ENCODE results near the gene TMEM41A. TPM values are rescaled to one million over a fixed set of nuclear protein-coding genes. Genes with fewer than 3 reads are reported as not detected.
A peak's percentile ranks its signal among the peaks of the same experiment; 100 is the strongest.

The TMEM41A gene
- 10 to 100 TPM; 13.1 to 14.6 TPM for total RNA-seq

GRCh38 chr3:185498503-185499396 is at the start of gene TMEM41A:
Gene TMEM41A, minus strand, starts transcription at chr3:185499035. Its CDS starts 74 bp downstream, at chr3:185498961.
- H3K27me3 Mint-ChIP-seq (ENCODE audit: low read depth): no peaks in the 10 kb centered on the region
- peaks cover 20% of the 10 kb centered on the region for H3K36me3 Mint-ChIP-seq (ENCODE audit: low read depth)
- peak within 1 kb of the TSS; percentile 78 for H3K27ac Mint-ChIP-seq
- CTCF ChIA-PET: interaction anchor here (1.2 kb wide), 1 partner anchor 74 kb away, joined by 3 read pairs; no protein-coding TSS in a partner anchor
- peak; percentile 94 for DNase-seq
- H3K4me3 Mint-ChIP-seq: peak within 1 kb of the TSS; percentile 89
- intact Hi-C loops (cut with micrococcal nuclease): loop anchor here (1.0 to 2.0 kb wide), 5 partner anchors 54 to 216 kb away; partner anchors contain the start of genes LIPH and SENP2
- peaks cover 17% of the 10 kb centered on the region for H3K4me1 Mint-ChIP-seq (ENCODE audit: low read depth)
- no peaks in the 10 kb centered on the region for H3K9me3 Mint-ChIP-seq

GRCh38 chr3:185540695-185541094 is 41.9 kb upstream of the TMEM41A start:
- no peak for DNase-seq
- intact Hi-C loops (cut with micrococcal nuclease): no loop called here

GRCh38 chr3:185539934-185540333 is 41.1 kb upstream of the TMEM41A start:
- no peak overlapping the region for H3K4me3 Mint-ChIP-seq
- H3K36me3 Mint-ChIP-seq (ENCODE audit: low read depth): peaks cover 2% of the 10 kb centered on the region
- H3K4me1 Mint-ChIP-seq (ENCODE audit: low read depth): peaks cover 13% of the 10 kb centered on the region
- H3K27me3 Mint-ChIP-seq (ENCODE audit: low read depth): no peaks in the 10 kb centered on the region
- CTCF ChIA-PET: interaction anchor here (0.7 to 1.4 kb wide), 3 partner anchors 18 to 204 kb away, joined by 3 read pairs; no protein-coding TSS in a partner anchor
- H3K27ac Mint-ChIP-seq: no peak overlapping the region
- DNase-seq: no peak
- intact Hi-C loops (cut with micrococcal nuclease): no loop called here
- H3K9me3 Mint-ChIP-seq: no peaks in the 10 kb centered on the region

More at GRCh38 chr3:185540695-185541094, 41.9 kb upstream of the TMEM41A start:
- CTCF ChIA-PET: no interaction called here
- Mint-ChIP-seq H3K27me3 (ENCODE audit: low read depth) (no peaks in the 10 kb centered on the region), H3K36me3 (ENCODE audit: low read depth) (peaks cover 2% of the 10 kb centered on the region), H3K4me1 (ENCODE audit: low read depth) (peaks cover 13% of the 10 kb centered on the region), H3K27ac (no peak overlapping the region), H3K4me3 (no peak overlapping the region), H3K9me3 (no peaks in the 10 kb centered on the region)

- H3K4me1 Mint-ChIP-seq (ENCODE audit: low read depth): peaks cover 13% of the 10 kb centered on the region
- CTCF ChIA-PET: no interaction called here
- no peaks in the 10 kb centered on the region for H3K9me3 Mint-ChIP-seq
- H3K36me3 Mint-ChIP-seq (ENCODE audit: low read depth): peaks cover 2% of the 10 kb centered on the region
- peak; percentile 73 for DNase-seq
- H3K27ac Mint-ChIP-seq: peak overlapping the region; percentile 78
- intact Hi-C loops (cut with micrococcal nuclease): no loop called here
- no peaks in the 10 kb centered on the region for H3K27me3 Mint-ChIP-seq (ENCODE audit: low read depth)
- H3K4me3 Mint-ChIP-seq: no peak overlapping the region
Observed at GRCh38 chr3:185537369-185537970, 38.6 kb upstream of the TMEM41A start.

GRCh38 chr3:185534511-185534910 is 35.7 kb upstream of the TMEM41A start:
- no peaks in the 10 kb centered on the region for H3K9me3 Mint-ChIP-seq
- no peak overlapping the region for H3K27ac Mint-ChIP-seq
- H3K36me3 Mint-ChIP-seq (ENCODE audit: low read depth): peaks cover 2% of the 10 kb centered on the region
- H3K4me1 Mint-ChIP-seq (ENCODE audit: low read depth): peaks cover 13% of the 10 kb centered on the region
- intact Hi-C loops (cut with micrococcal nuclease): no loop called here
- CTCF ChIA-PET: interaction anchor here (0.6 kb wide), 1 partner anchor 1404 kb away, joined by 4 read pairs; no protein-coding TSS in a partner anchor
- DNase-seq: no peak
- H3K27me3 Mint-ChIP-seq (ENCODE audit: low read depth): no peaks in the 10 kb centered on the region
- H3K4me3 Mint-ChIP-seq: no peak overlapping the region

- Mint-ChIP-seq H3K4me3 (no peak overlapping the region), H3K4me1 (ENCODE audit: low read depth) (peaks cover 12% of the 10 kb centered on the region), H3K36me3 (ENCODE audit: low read depth) (peaks cover 2% of the 10 kb centered on the region), H3K27ac (no peak overlapping the region), H3K9me3 (no peaks in the 10 kb centered on the region), H3K27me3 (ENCODE audit: low read depth) (no peaks in the 10 kb centered on the region)
- DNase-seq: no peak
- intact Hi-C loops (cut with micrococcal nuclease): no loop called here
- CTCF ChIA-PET: no interaction called here
Observed at GRCh38 chr3:185532901-185533300, 34.1 kb upstream of the TMEM41A start.

GRCh38 chr3:185530856-185531255 is 32.0 kb upstream of the TMEM41A start:
- DNase-seq: no peak
- Mint-ChIP-seq H3K27ac (no peak overlapping the region), H3K9me3 (no peaks in the 10 kb centered on the region), H3K4me3 (no peak overlapping the region), H3K36me3 (ENCODE audit: low read depth) (no peaks in the 10 kb centered on the region), H3K27me3 (ENCODE audit: low read depth) (peaks cover 1% of the 10 kb centered on the region), H3K4me1 (ENCODE audit: low read depth) (no peaks in the 10 kb centered on the region)
- CTCF ChIA-PET: no interaction called here
- intact Hi-C loops (cut with micrococcal nuclease): no loop called here

GRCh38 chr3:185528532-185528931 is 29.7 kb upstream of the TMEM41A start:
- Mint-ChIP-seq H3K4me3 (no peak overlapping the region), H3K9me3 (no peaks in the 10 kb centered on the region), H3K4me1 (ENCODE audit: low read depth) (no peaks in the 10 kb centered on the region), H3K27ac (no peak overlapping the region), H3K36me3 (ENCODE audit: low read depth) (no peaks in the 10 kb centered on the region), H3K27me3 (ENCODE audit: low read depth) (peaks cover 10% of the 10 kb centered on the region)
- intact Hi-C loops (cut with micrococcal nuclease): no loop called here
- CTCF ChIA-PET: interaction anchor here (1.7 kb wide), 1 partner anchor 31 kb away, joined by 3 read pairs; no protein-coding TSS in a partner anchor
- no peak for DNase-seq

- Mint-ChIP-seq H3K27me3 (ENCODE audit: low read depth) (peaks cover 11% of the 10 kb centered on the region), H3K36me3 (ENCODE audit: low read depth) (no peaks in the 10 kb centered on the region), H3K4me1 (ENCODE audit: low read depth) (no peaks in the 10 kb centered on the region), H3K4me3 (no peak overlapping the region), H3K9me3 (no peaks in the 10 kb centered on the region), H3K27ac (no peak overlapping the region)
- CTCF ChIA-PET: interaction anchor here (0.7 kb wide), 1 partner anchor 918 kb away, joined by 3 read pairs; no protein-coding TSS in a partner anchor
- intact Hi-C loops (cut with micrococcal nuclease): no loop called here
- no peak for DNase-seq
Observed at GRCh38 chr3:185527364-185527763, 28.5 kb upstream of the TMEM41A start.

- Mint-ChIP-seq H3K27ac (no peak overlapping the region), H3K4me3 (no peak overlapping the region), H3K4me1 (ENCODE audit: low read depth) (no peaks in the 10 kb centered on the region), H3K9me3 (no peaks in the 10 kb centered on the region), H3K27me3 (ENCODE audit: low read depth) (peaks cover 15% of the 10 kb centered on the region), H3K36me3 (ENCODE audit: low read depth) (no peaks in the 10 kb centered on the region)
- CTCF ChIA-PET: interaction anchor here (0.6 kb wide), 1 partner anchor 248 kb away, joined by 3 read pairs; no protein-coding TSS in a partner anchor
- intact Hi-C loops (cut with micrococcal nuclease): no loop called here
- DNase-seq: no peak
Observed at GRCh38 chr3:185526349-185526951, 27.6 kb upstream of the TMEM41A start.

GRCh38 chr3:185521349-185522138 is 22.7 kb upstream of the TMEM41A start:
- no peaks in the 10 kb centered on the region for H3K4me1 Mint-ChIP-seq (ENCODE audit: low read depth)
- no peaks in the 10 kb centered on the region for H3K36me3 Mint-ChIP-seq (ENCODE audit: low read depth)
- intact Hi-C loops (cut with micrococcal nuclease): no loop called here
- no peaks in the 10 kb centered on the region for H3K9me3 Mint-ChIP-seq
- H3K27me3 Mint-ChIP-seq (ENCODE audit: low read depth): peaks cover 24% of the 10 kb centered on the region
- CTCF ChIA-PET: interaction anchor here (0.6 kb wide), 1 partner anchor 27 kb away, joined by 3 read pairs; no protein-coding TSS in a partner anchor
- H3K4me3 Mint-ChIP-seq: no peak overlapping the region
- no peak overlapping the region for H3K27ac Mint-ChIP-seq
- no peak for DNase-seq
